GM12892 (cell line): ENCODE measurements around the gene PPP1R3A. TPM values are rescaled to one million over a fixed set of nuclear protein-coding genes. Genes with fewer than 3 reads are reported as not detected.
"Not testable (repeated sequence)": the region's sequence is repeated elsewhere in the genome, so short reads cannot be mapped to it uniquely, and the experiment has no call there.

Experiments used
- DNase-seq: peaks from one replicate; pipeline ENCODE4 v3.0.0; 2011; ENCODE audit not compliant: insufficient read length
- FAIRE-seq: peaks from 2 replicates; lab custom pipeline; 2011; peaks lifted over from hg19 to GRCh38; lab: Jason Lieb, UNC
- POLR2A ChIP-seq: IDR thresholded peaks from 2 replicates; pipeline ENCODE4 v1.6.1; 2011; ENCODE audit warnings: low read depth, low read length, control low read depth
- POLR2AphosphoS5 ChIP-seq: IDR thresholded peaks from 2 replicates; pipeline ENCODE4 v1.6.1; 2011; ENCODE audit warnings: low read depth, low read length, control low read depth
- TAF1 ChIP-seq: IDR thresholded peaks from 2 replicates; pipeline ENCODE4 v1.6.1; 2011; ENCODE audit warnings: low read depth, mild to moderate bottlenecking, control low read depth, low read length, borderline replicate concordance
- polyA plus RNA-seq: library from polyadenylated mRNA; unstranded; fragments of >200 nt; gene quantifications from one replicate; pipeline ENCODE4 v1.2.1, GENCODE V29; 2012; ENCODE audit warnings: missing spikeins, inconsistent platforms; ENCODE audit not compliant: missing spikeins

PPP1R3A gene
- not detected for polyA plus RNA-seq

- TF ChIP-seq TAF1 (no peak), POLR2AphosphoS5 (no peak)
- DNase-seq (no peak), FAIRE-seq (no peak)
These were observed at the start of gene PPP1R3A for GRCh38 chr7:113918946-113919345. Gene PPP1R3A (minus strand): TSS chr7:113919009. CDS start chr7:113918996, 13 bp downstream.

GRCh38 chr7:113963356-113963755 is 44.5 kb upstream of the PPP1R3A start:
- DNase-seq, result no peak
- no peak for TF ChIP-seq POLR2AphosphoS5
- TF ChIP-seq POLR2A, result no peak
- no peak for TF ChIP-seq TAF1
- FAIRE-seq, result no peak

DNA sequence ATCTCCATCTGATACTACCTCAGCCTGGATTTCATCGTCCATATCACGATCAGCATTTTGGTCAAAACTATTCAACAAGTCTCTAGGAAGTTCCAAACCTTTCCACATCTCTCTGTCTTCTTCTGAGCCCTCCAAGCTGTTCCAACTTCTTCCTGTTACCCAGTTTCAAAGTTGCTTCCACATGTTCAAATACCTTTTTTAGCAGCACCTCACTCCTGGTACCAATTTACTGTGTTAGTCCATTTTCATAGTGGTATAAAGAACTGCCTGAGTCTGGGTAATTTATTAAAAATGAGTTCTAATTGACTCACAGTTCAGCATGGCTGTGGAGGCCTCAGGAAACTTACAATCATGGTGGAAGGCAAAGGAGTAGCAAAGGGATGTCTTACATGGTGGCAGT is 41.1 kb upstream of the PPP1R3A start:
- FAIRE-seq (no peak), DNase-seq (no peak)
- no peak for TF ChIP-seq POLR2A
- TF ChIP-seq POLR2AphosphoS5, result no peak
- no peak for TF ChIP-seq TAF1

GRCh38 chr7:113955157-113955556 is 36.3 kb upstream of the PPP1R3A start:
- FAIRE-seq (no peak), DNase-seq (no peak)
- no peak for TF ChIP-seq POLR2AphosphoS5
- TF ChIP-seq POLR2A, result no peak
- TF ChIP-seq TAF1, result no peak

DNA sequence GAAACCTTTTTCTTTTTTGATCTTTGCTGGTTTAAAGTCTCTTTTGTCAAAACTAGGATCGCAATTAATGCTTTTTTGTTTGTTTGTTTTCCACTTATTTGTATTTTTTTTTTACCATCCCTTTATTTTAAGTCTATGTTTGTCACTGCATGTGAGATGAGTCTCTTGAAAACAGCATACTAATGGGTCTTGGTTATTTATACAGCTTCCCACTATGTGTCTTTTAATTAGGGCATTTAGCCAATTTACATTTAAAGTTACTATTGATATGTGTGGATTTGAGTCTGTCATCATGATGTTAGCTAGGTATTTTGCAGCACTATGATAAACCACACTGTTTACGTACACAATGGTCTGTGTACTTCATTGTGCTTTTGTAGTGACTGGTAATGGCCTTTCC is 34.7 kb upstream of the PPP1R3A start:
- no peak for FAIRE-seq
- no peak for DNase-seq
- TF ChIP-seq POLR2AphosphoS5, result no peak
- no peak for TF ChIP-seq TAF1
- no peak for TF ChIP-seq POLR2A

- TF ChIP-seq TAF1 (no peak), POLR2A (no peak), POLR2AphosphoS5 (no peak)
- FAIRE-seq (no peak), DNase-seq (no peak)
These were observed 26.5 kb upstream of the PPP1R3A start for GRCh38 chr7:113945018-113945938.

- no peak for TF ChIP-seq POLR2A
- DNase-seq, result no peak
- FAIRE-seq, result no peak
These were observed 18.2 kb upstream of the PPP1R3A start for GRCh38 chr7:113936982-113937381.

GRCh38 chr7:113936535-113936934 is 17.7 kb upstream of the PPP1R3A start:
- TF ChIP-seq POLR2AphosphoS5 (no peak), TAF1 (no peak), POLR2A (no peak)
- DNase-seq, result no peak
- FAIRE-seq, result no peak

DNA sequence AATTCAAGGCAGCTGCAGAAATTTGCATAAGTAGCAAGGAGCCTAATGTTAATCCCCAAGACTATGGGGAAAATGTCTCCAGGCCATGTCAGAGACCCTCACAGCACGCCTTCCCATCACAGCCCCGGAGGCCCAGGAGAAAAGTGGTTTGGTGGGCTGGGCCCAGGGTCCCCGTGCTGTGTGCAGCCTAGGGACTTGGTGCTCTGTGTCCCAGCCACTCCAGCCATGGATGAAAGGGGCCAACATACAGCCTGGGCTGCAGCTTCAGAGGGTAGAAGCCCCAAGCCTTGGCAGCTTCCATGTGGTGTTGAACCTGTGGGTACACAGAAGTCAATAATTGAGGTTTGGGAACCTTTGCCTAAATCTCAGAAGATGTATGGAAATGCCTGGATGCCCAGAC is 10.6 kb upstream of the PPP1R3A start:
- not testable (repeated sequence) for DNase-seq, FAIRE-seq

GRCh38 chr7:113928112-113928511 is 9.3 kb upstream of the PPP1R3A start:
- no peak for DNase-seq

DNA sequence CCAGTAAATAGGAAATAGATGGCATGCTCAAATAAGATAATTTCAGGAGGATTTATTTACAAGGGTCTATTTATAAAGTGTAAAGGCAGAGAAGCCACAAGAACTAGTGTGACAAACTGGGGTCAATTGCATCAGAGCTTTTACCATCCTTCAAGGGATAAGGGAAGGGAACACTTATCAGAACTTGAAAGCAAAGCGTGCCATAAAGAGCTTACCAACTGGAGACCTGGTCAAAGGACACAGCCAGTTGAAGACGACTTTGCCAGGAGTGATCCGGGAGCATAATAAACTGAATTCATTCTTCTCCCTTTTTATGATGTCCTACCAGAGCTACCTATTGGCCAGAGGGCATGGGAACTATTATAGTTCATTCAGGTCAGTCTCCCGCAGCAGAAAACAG is 3.2 kb upstream of the PPP1R3A start:
- FAIRE-seq (no peak), DNase-seq (no peak)
- no peak for TF ChIP-seq TAF1
- TF ChIP-seq POLR2A, result no peak
- no peak for TF ChIP-seq POLR2AphosphoS5

More at GRCh38 chr7:113928112-113928511, 9.3 kb upstream of the PPP1R3A start:
- FAIRE-seq, result no peak
- TF ChIP-seq POLR2AphosphoS5, result no peak
- TF ChIP-seq POLR2A, result no peak
- no peak for TF ChIP-seq TAF1

GRCh38 chr7:113921363-113921762 is 2.6 kb upstream of the PPP1R3A start:
- TF ChIP-seq POLR2A (no peak), POLR2AphosphoS5 (no peak), TAF1 (no peak)
- FAIRE-seq (no peak), DNase-seq (no peak)

DNA sequence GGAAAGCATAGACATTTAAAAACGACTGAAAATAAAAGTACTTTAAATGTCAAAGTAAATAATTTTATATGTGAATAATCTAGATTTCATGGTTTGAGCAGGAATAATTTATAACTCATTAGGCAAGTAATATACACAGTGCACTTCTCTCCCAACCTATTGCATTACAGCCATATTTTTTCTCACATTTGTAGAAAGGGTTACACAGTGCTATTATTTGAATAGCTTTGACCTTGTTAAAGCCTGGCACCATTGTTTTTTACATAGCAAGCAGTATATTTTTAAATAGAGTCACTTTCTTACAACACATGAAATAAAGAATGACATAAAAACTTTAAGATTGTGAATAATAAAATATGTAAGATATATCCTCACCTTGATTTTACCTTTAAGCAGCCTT is 969 bp downstream of the PPP1R3A start:
- TF ChIP-seq POLR2A (no peak), TAF1 (no peak), POLR2AphosphoS5 (no peak)
- no peak for FAIRE-seq
- DNase-seq, result no peak
